ENCODE data around the gene HLA-C. TPM values are rescaled to one million over a fixed set of nuclear protein-coding genes. Genes with fewer than 3 reads are reported as not detected.

Gene HLA-C
- total RNA-seq, 1 experiment from 2014 or later, result 333 TPM

DNA sequence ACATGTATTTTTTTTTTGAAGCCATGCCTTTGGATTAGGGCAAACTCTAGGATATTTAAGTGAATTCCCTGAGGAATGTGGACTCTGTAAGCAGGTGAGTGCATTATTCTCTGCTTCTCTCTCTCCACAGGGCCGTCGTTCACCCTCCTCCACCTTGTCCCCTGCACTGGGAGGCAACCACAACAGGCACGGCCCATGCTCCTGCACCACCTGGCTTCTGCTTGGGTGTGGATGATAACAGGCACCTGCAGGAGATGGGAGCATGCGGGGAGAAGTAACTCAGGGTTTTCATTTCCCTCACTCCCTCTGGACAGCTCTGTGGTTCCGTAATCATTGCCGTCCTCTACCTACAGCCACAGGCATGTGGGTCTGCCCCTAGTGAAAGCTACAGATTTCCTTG, 43.4 kb downstream of the HLA-C start:
- Histone ChIP-seq H3K4me3 (replicated peaks in 1 of 2; ENCODE audit: low read depth in 1 of 2, low read length in 2 of 2) (no peak overlapping the region), H4K20me1 (ENCODE audit: insufficient read depth) (no peaks in the 10 kb centered on the region), H3K4me1 (ENCODE audit: control insufficient read depth in 1 of 2, insufficient read depth in 2 of 2, low read length in 2 of 2) (no peaks in the 10 kb centered on the region; a peak in 1 of 4 replicates), H2AFZ (ENCODE audit: low read depth, low read length, poor library complexity, severe bottlenecking) (no peak overlapping the region), H3K4me2 (ENCODE audit: low read length) (no peak overlapping the region), H3K9ac (ENCODE audit: low read length) (no peak overlapping the region), H3K9me2 (ENCODE audit: insufficient read depth) (no peaks in the 10 kb centered on the region), H3K79me2 (ENCODE audit: insufficient read depth, low read length) (no peaks in the 10 kb centered on the region), H3K9me3 (ENCODE audit: control insufficient read depth in 1 of 2, insufficient read depth in 1 of 2, low read depth in 1 of 2, low read length in 2 of 2) (no peaks in the 10 kb centered on the region), H3K27ac (ENCODE audit: low read depth, low read length) (no peak overlapping the region), H3K36me3 (ENCODE audit: control insufficient read depth in 1 of 2, insufficient read depth in 2 of 2, low read length in 2 of 2) (no peaks in the 10 kb centered on the region), H3K27me3 (ENCODE audit: insufficient read depth, low read length) (no peaks in the 10 kb centered on the region)
- TF ChIP-seq FOSL1 (IDR thresholded peaks at IDR 0.05; ENCODE audit: low read depth) (no peak), EGR1 (IDR thresholded peaks at IDR 0.05; ENCODE audit: low read depth) (no peak), ELF1 (IDR thresholded peaks at IDR 0.05; ENCODE audit: borderline replicate concordance, low read depth) (no peak), SP1 (IDR thresholded peaks at IDR 0.05; ENCODE audit: low read depth) (no peak), SIN3A (IDR thresholded peaks at IDR 0.05; ENCODE audit: low read depth) (no peak), JUND (IDR thresholded peaks at IDR 0.05) (no peak)
- ChIA-PET POLR2A (no interaction called here), RAD21 (ENCODE audit: low non-redundant PET in 1 of 2, low total read pairs in 2 of 2, uncharacterized antibody in 2 of 2, unreplicated experiment in 2 of 2) (no interaction called here), CTCF (no interaction called here)
- BruUV-seq (replicated peaks), result no TSS peak
- DNase-seq (ENCODE audit: low read depth, low spot score) (no peak), ATAC-seq (no peak)
- intact Hi-C loops (cut with micrococcal nuclease), result no loop called here

- Histone ChIP-seq H3K9me2 (ENCODE audit: insufficient read depth) (no peaks in the 10 kb centered on the region), H3K9ac (ENCODE audit: low read length) (no peak overlapping the region), H3K27me3 (ENCODE audit: insufficient read depth, low read length) (no peaks in the 10 kb centered on the region), H3K4me2 (ENCODE audit: low read length) (no peak overlapping the region), H3K27ac (ENCODE audit: low read depth, low read length) (no peak overlapping the region), H3K9me3 (ENCODE audit: control insufficient read depth in 1 of 2, insufficient read depth in 1 of 2, low read depth in 1 of 2, low read length in 2 of 2) (no peaks in the 10 kb centered on the region), H3K4me3 (replicated peaks in 1 of 2; ENCODE audit: low read depth in 1 of 2, low read length in 2 of 2) (no peak overlapping the region), H2AFZ (ENCODE audit: low read depth, low read length, poor library complexity, severe bottlenecking) (no peak overlapping the region), H3K36me3 (ENCODE audit: control insufficient read depth in 1 of 2, insufficient read depth in 2 of 2, low read length in 2 of 2) (no peaks in the 10 kb centered on the region), H3K4me1 (ENCODE audit: control insufficient read depth in 1 of 2, insufficient read depth in 2 of 2, low read length in 2 of 2) (no peaks in the 10 kb centered on the region; a peak in 1 of 4 replicates), H3K79me2 (ENCODE audit: insufficient read depth, low read length) (no peaks in the 10 kb centered on the region), H4K20me1 (ENCODE audit: insufficient read depth) (no peaks in the 10 kb centered on the region)
- TF ChIP-seq CEBPB (IDR thresholded peaks at IDR 0.05; ENCODE audit: low read depth) (no peak), CBX3 (IDR thresholded peaks at IDR 0.05; ENCODE audit: low read depth) (no peak), ZFX (IDR thresholded peaks at IDR 0.05) (no peak), POLR2A (IDR thresholded peaks at IDR 0.05; ENCODE audit: borderline replicate concordance, extremely low read depth, insufficient read depth, insufficient read length) (no peak), CTCF (IDR thresholded peaks at IDR 0.05 in 2 of 3, conservative IDR thresholded peaks at IDR 0.05 in 1 of 3; ENCODE audit: borderline replicate concordance in 1 of 3, insufficient read depth in 1 of 3, low read depth in 2 of 3, low read length in 2 of 3) (no peak), EZH2 (IDR thresholded peaks at IDR 0.05) (no peak), EZH2phosphoT487 (IDR thresholded peaks at IDR 0.05; ENCODE audit: borderline replicate concordance) (no peak), ELF1 (IDR thresholded peaks at IDR 0.05; ENCODE audit: borderline replicate concordance, low read depth) (no peak), FOSL1 (IDR thresholded peaks at IDR 0.05; ENCODE audit: low read depth) (no peak), TCF7L2 (IDR thresholded peaks at IDR 0.05; ENCODE audit: borderline replicate concordance, extremely low read depth, insufficient read depth, insufficient read length) (no peak)
- TF ChIP-seq, protein P1, sequence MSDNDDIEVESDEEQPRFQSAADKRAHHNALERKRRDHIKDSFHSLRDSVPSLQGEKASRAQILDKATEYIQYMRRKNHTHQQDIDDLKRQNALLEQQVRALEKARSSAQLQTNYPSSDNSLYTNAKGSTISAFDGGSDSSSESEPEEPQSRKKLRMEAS (IDR thresholded peaks at IDR 0.05), result no peak
- TF ChIP-seq, protein P2, sequence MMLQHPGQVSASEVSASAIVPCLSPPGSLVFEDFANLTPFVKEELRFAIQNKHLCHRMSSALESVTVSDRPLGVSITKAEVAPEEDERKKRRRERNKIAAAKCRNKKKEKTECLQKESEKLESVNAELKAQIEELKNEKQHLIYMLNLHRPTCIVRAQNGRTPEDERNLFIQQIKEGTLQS (IDR thresholded peaks at IDR 0.05), result no peak
- intact Hi-C loops (cut with micrococcal nuclease), result no loop called here
- ChIA-PET CTCF (no interaction called here), POLR2A (no interaction called here), RAD21 (ENCODE audit: low non-redundant PET in 1 of 2, low total read pairs in 2 of 2, uncharacterized antibody in 2 of 2, unreplicated experiment in 2 of 2) (no interaction called here)
- no TSS peak for BruUV-seq (replicated peaks)
- ATAC-seq, result no peak
- DNase-seq (ENCODE audit: low read depth, low spot score), result no peak
These were observed 44.7 kb downstream of the HLA-C start for GRCh38 chr6:31227143-31227542.
